Stimulated activated CD8-positive, alpha-beta memory T cell treated with anti-CD3 and anti-CD28 coated beads, Interleukin-4, amount 100 ng/mL, for 48 hours (primary cell): ENCODE measurements around the gene CYP3A4.
"Not testable (repeated sequence)": the region's sequence is repeated elsewhere in the genome, so short reads cannot be mapped to it uniquely, and the experiment has no call there.

Source experiments
- DNase-seq: peaks from one replicate; pipeline ENCODE4 v3.0.0-alpha.2; 2020

CYP3A4 gene

GRCh38 chr7:99784007-99784406 is at the start of gene CYP3A4:
Gene CYP3A4 (minus strand): TSS chr7:99784184. CDS start chr7:99784081, 103 bp downstream.
- no peak for DNase-seq

- no peak for DNase-seq
These were observed 49.4 kb upstream of the CYP3A4 start for GRCh38 chr7:99833289-99833877.

GRCh38 chr7:99831595-99831994 is 47.6 kb upstream of the CYP3A4 start:
- DNase-seq = no peak

- DNase-seq = no peak
These were observed 45.7 kb upstream of the CYP3A4 start for GRCh38 chr7:99829524-99830160.

GRCh38 chr7:99828811-99829210 is 44.8 kb upstream of the CYP3A4 start:
- no peak for DNase-seq

- DNase-seq = no peak
These were observed 43.2 kb upstream of the CYP3A4 start for GRCh38 chr7:99827040-99827778.

GRCh38 chr7:99825873-99826272 is 41.9 kb upstream of the CYP3A4 start:
- DNase-seq = no peak

- no peak for DNase-seq
These were observed 41.5 kb upstream of the CYP3A4 start for GRCh38 chr7:99825452-99825851.

- DNase-seq = no peak
These were observed 40.1 kb upstream of the CYP3A4 start for GRCh38 chr7:99824091-99824490.

- no peak for DNase-seq
These were observed 39.0 kb upstream of the CYP3A4 start for GRCh38 chr7:99822731-99823718.

- DNase-seq = no peak
These were observed 36.5 kb upstream of the CYP3A4 start for GRCh38 chr7:99820408-99821027.

GRCh38 chr7:99808766-99809165 is 24.8 kb upstream of the CYP3A4 start:
- no peak for DNase-seq

- no peak for DNase-seq
These were observed 23.0 kb upstream of the CYP3A4 start for GRCh38 chr7:99806839-99807478.

GRCh38 chr7:99805641-99806040 is 21.7 kb upstream of the CYP3A4 start:
- DNase-seq = no peak

GRCh38 chr7:99803118-99803517 is 19.1 kb upstream of the CYP3A4 start:
- not testable (repeated sequence) for DNase-seq

- not testable (repeated sequence) for DNase-seq
These were observed 17.4 kb upstream of the CYP3A4 start for GRCh38 chr7:99801407-99801806.

GRCh38 chr7:99798972-99799371 is 15.0 kb upstream of the CYP3A4 start:
- DNase-seq = no peak

GRCh38 chr7:99795864-99796263 is 11.9 kb upstream of the CYP3A4 start:
- DNase-seq = not testable (repeated sequence)

GRCh38 chr7:99794585-99795502 is 10.9 kb upstream of the CYP3A4 start:
- DNase-seq = no peak

GRCh38 chr7:99793443-99793842 is 9.5 kb upstream of the CYP3A4 start:
- no peak for DNase-seq

- DNase-seq = no peak
These were observed 9.0 kb upstream of the CYP3A4 start for GRCh38 chr7:99792967-99793366.
